ENCODE results near the gene FRMPD4.

The FRMPD4 gene

DNA sequence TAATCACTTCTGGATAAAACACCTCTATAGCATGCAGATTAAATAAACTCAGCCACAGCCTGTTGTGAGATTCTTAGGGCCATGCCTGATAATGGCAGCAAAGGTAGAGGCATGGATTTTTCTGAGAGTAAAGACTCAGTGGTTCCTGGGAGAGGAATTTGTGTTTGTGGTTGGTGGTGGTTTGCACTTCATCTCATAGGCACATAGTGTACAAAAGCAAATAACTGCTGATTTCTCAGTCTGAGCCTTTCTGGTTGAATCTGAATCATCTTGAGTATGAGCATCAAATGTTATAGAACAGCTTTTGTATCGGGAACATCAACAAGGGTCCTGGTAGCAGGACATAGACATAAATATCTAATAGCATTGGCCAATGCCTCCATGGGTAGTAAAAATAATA is 274.3 kb downstream of the FRMPD4 start:
- no peak overlapping the region for H3K27ac ChIP-seq
- no peak for TF ChIP-seq ZFX (IDR thresholded peaks at IDR 0.05; ENCODE audit: borderline replicate concordance)
- TF ChIP-seq, protein P1, sequence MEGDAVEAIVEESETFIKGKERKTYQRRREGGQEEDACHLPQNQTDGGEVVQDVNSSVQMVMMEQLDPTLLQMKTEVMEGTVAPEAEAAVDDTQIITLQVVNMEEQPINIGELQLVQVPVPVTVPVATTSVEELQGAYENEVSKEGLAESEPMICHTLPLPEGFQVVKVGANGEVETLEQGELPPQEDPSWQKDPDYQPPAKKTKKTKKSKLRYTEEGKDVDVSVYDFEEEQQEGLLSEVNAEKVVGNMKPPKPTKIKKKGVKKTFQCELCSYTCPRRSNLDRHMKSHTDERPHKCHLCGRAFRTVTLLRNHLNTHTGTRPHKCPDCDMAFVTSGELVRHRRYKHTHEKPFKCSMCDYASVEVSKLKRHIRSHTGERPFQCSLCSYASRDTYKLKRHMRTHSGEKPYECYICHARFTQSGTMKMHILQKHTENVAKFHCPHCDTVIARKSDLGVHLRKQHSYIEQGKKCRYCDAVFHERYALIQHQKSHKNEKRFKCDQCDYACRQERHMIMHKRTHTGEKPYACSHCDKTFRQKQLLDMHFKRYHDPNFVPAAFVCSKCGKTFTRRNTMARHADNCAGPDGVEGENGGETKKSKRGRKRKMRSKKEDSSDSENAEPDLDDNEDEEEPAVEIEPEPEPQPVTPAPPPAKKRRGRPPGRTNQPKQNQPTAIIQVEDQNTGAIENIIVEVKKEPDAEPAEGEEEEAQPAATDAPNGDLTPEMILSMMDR (IDR thresholded peaks at IDR 0.05) = no peak

DNA sequence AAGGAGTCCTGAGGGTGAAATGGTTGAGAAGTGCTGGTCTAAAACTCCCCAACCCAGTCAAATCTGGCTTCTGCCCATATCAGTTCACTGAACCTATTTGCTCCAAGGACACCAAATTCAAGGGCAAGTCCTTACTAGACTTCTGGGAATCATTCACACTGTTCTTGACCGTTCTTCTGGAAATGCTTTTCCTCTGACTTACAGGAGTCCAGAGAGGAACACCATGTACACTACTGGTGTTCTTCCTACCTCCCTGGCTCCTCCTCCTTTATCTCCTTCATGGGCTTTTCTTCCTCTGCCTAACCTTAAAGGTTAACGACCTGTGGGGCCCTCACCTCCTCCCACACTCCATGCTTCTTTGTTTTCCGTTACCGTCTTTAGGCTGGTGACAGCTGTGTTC is 281.3 kb downstream of the FRMPD4 start:
- TF ChIP-seq, protein P1 (IDR thresholded peaks at IDR 0.05) = no peak
- no peak for TF ChIP-seq ZFX (IDR thresholded peaks at IDR 0.05; ENCODE audit: borderline replicate concordance)
- H3K27ac ChIP-seq = no peak overlapping the region

DNA sequence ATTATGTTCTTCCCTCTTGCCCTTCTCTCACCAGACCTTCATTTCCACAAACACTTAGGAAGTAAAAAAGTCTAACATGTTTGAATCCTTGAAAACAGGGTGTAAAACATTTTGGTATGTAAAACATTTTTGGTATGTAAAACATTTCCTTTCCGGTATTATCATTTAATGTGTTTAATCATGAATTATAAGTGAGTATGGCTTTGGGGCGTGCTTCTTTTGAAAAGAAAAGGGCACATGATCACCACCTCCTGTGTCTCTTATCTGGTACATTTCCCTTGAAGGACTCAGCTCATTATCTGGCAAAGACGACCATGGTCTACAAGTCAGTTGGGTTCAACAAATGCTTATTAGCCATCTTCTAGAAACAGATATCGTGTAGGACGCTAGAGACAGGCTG is 283.6 kb downstream of the FRMPD4 start:
- H3K27ac ChIP-seq = no peak overlapping the region
- TF ChIP-seq, protein P1 (IDR thresholded peaks at IDR 0.05) = no peak
- no peak for TF ChIP-seq ZFX (IDR thresholded peaks at IDR 0.05; ENCODE audit: borderline replicate concordance)

DNA sequence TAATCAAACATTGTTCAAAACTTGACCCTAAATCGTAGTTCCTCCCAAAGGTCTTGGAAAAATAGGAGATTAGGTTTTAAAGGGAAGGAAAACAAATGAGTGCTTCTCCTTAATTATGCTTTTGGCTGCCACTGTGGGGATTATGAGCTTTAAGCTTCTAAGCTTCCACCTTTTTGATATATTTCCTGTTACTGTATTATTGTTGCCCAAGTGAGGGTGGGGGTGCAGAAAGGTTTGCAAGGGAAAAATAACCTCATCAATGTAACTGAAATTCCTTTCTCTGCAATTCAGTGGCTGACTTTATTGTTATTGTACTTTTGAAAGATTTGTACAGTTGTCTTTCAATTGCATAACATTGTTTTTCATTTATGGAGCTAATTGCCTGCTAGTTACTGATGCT is 285.1 kb downstream of the FRMPD4 start:
- H3K27ac ChIP-seq = no peak overlapping the region
- no peak for TF ChIP-seq ZFX (IDR thresholded peaks at IDR 0.05; ENCODE audit: borderline replicate concordance)
- TF ChIP-seq, protein P1 (IDR thresholded peaks at IDR 0.05) = no peak

DNA sequence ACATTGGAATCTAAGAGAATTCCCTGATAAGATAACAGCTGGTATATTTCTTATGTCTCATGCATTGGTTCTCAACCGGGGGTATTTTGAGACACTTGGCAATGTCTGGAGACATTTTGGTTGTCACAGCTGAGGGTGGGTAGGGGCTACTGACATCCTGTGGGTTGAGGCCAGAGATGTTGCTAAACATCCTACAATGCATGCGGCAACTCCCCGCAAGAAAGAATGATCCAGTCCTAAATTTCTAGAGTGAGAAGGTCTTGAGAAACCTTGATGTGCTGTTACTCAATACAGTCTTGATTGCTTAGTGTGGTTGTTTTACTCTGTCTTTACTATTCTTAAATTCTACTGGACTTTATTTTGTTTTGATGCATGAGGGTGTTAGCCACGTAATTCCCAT is 287.2 kb downstream of the FRMPD4 start:
- H3K27ac ChIP-seq = no peak overlapping the region
- no peak for TF ChIP-seq ZFX (IDR thresholded peaks at IDR 0.05; ENCODE audit: borderline replicate concordance)
- TF ChIP-seq, protein P1 (IDR thresholded peaks at IDR 0.05) = no peak

DNA sequence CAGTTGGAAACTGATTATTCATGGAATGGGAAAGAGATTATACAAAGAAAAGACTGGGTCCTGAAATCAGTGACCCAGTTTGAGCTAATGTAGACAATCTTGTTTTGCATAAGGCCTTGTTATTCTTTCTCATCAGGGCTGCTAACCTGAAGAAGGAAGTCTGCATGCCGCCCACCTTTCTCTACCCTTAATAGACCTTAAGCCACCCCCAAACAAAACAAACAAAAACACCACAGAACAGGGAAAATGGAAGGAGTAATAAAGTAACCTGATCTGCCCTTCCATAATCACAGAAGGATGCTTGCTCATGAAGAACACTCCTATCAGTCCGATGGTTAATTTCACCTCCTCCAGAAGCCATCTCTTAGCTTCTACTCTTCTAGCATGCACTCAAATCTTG is 288.1 kb downstream of the FRMPD4 start:
- H3K27ac ChIP-seq = no peak overlapping the region
- TF ChIP-seq, protein P1 (IDR thresholded peaks at IDR 0.05) = no peak
- TF ChIP-seq ZFX (IDR thresholded peaks at IDR 0.05; ENCODE audit: borderline replicate concordance) = no peak

DNA sequence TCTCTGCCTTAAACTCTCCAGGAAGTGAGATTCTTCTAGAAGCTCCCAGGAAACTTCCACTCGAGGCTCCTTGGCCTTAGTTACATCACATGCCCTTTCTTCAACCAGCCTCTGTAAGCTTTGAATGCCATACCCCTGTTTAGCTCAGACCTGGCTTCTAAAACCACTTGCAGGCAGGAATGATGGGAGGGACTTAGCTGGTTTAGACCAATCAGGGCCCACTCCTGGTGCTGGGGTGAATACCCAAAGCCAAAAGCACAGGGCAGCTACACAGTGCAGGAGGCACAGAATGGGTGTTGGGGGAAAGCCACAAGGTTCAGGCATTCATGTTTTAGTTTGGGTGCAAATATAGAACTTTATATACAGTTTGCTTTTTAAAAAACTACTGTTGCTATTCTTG is 296.2 kb downstream of the FRMPD4 start:
- TF ChIP-seq, protein P1 (IDR thresholded peaks at IDR 0.05) = no peak
- TF ChIP-seq ZFX (IDR thresholded peaks at IDR 0.05; ENCODE audit: borderline replicate concordance) = no peak

More for the DNA sequence above, 296.2 kb downstream of the FRMPD4 start:
- no peak overlapping the region for H3K27ac ChIP-seq

Data from 22Rv1 (cell line).